ENCODE results near the gene PPP4R1.

Gene PPP4R1, protein sequence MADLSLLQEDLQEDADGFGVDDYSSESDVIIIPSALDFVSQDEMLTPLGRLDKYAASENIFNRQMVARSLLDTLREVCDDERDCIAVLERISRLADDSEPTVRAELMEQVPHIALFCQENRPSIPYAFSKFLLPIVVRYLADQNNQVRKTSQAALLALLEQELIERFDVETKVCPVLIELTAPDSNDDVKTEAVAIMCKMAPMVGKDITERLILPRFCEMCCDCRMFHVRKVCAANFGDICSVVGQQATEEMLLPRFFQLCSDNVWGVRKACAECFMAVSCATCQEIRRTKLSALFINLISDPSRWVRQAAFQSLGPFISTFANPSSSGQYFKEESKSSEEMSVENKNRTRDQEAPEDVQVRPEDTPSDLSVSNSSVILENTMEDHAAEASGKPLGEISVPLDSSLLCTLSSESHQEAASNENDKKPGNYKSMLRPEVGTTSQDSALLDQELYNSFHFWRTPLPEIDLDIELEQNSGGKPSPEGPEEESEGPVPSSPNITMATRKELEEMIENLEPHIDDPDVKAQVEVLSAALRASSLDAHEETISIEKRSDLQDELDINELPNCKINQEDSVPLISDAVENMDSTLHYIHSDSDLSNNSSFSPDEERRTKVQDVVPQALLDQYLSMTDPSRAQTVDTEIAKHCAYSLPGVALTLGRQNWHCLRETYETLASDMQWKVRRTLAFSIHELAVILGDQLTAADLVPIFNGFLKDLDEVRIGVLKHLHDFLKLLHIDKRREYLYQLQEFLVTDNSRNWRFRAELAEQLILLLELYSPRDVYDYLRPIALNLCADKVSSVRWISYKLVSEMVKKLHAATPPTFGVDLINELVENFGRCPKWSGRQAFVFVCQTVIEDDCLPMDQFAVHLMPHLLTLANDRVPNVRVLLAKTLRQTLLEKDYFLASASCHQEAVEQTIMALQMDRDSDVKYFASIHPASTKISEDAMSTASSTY

DNA sequence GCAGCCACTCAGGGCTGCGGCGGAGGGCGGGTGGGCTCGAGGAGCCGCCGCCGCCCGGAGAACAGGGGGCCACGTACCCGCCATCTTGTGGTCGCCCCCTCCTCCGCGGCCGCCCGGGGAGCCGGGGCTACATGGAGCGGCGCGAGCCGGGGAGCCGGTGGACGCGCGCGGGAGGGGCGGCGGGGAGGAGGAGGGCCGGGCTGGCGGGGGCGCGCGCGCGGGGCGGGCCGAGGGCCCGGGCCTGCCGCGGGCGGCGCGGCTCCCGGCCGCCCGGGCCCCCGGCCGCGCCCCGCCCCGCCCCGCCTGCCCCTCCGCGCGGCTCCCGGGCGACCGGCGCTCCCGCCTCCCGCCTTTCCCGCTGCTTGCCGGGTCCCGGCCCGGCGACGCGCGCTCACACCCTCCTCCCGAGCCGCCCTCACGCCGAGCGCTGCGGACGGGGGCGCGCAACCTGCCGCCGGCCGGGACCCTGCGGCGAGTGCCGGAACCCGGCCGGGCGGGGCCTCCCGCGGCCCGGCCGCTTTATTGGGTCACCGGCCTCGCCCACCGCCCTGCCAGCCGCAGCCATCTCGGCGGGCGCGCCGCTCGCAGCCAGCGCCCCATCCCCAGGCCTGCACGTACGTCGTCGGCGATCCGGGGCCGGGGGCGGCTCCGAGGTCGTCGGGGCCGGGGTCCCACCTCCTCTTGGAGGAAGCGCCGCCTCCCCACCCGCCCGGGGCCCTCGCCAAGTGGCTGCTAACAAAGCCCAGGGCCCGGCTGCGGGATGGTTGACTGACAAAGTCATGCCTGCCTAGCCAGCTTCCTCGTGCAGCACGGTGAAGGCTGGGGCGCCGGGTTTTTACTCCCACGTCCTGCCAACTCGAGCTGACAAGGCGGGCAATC lies at the start of gene PPP4R1:
PPP4R1 (minus strand) TSS at position 159 of the 879 bp plus-strand sequence; CDS start at position 84, 75 bp downstream.
- peak within 1 kb of the TSS; percentile 95 for H3K4me3 ChIP-seq
- DNase-seq (ENCODE audit: low spot score) = peak; percentile 86
- TF ChIP-seq, protein P1, sequence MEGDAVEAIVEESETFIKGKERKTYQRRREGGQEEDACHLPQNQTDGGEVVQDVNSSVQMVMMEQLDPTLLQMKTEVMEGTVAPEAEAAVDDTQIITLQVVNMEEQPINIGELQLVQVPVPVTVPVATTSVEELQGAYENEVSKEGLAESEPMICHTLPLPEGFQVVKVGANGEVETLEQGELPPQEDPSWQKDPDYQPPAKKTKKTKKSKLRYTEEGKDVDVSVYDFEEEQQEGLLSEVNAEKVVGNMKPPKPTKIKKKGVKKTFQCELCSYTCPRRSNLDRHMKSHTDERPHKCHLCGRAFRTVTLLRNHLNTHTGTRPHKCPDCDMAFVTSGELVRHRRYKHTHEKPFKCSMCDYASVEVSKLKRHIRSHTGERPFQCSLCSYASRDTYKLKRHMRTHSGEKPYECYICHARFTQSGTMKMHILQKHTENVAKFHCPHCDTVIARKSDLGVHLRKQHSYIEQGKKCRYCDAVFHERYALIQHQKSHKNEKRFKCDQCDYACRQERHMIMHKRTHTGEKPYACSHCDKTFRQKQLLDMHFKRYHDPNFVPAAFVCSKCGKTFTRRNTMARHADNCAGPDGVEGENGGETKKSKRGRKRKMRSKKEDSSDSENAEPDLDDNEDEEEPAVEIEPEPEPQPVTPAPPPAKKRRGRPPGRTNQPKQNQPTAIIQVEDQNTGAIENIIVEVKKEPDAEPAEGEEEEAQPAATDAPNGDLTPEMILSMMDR (IDR thresholded peaks at IDR 0.05) = no peak
- H3K27ac ChIP-seq = peak within 1 kb of the TSS; percentile 99

DNA sequence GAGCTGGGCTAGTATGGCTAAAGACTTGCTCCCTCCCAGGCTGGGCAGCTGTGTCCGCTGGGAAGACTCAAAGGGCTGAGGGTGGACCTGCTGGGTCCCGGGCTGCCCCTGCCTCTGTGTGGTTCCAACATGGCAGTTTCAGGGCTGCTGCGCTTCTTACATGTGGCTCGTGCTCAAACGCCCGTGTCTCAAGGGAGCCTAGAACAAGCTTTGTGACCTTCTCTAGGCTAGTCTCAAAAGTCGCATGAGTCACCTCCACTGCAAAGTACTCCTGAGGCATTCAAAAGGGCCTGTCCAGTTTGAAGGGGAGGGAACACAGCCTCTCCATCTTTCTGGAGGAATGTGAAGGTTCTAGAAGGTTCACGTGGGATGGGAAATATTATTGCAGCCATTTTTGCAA lies 49.0 kb upstream of the PPP4R1 start:
- Histone ChIP-seq H3K27ac (no peak overlapping the region), H3K4me3 (no peak overlapping the region)
- TF ChIP-seq, protein P1 (IDR thresholded peaks at IDR 0.05) = no peak
- no peak for DNase-seq (ENCODE audit: low spot score)

DNA sequence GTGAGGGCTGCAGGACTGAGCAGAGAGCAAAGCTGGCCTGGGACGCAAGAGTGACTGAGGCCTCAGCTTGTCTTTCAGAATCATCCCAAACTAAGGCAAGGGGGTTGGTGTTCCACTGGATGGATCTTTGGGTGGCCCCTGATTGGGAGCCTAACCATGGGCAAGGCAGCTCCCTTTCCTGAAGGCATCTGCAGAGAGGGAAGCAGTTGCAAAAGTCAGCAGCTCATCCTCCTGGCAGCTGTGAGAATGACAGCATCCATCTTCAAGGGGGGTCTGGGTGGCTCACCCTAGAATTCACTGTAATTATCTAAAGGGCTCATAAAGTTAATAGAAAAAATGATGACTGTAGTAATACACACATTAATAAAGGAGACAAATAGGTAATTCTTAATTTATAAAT lies 47.2 kb upstream of the PPP4R1 start:
- H3K4me3 ChIP-seq = no peak overlapping the region
- TF ChIP-seq, protein P1 (IDR thresholded peaks at IDR 0.05) = no peak
- DNase-seq (ENCODE audit: low spot score) = no peak
- H3K27ac ChIP-seq = no peak overlapping the region

DNA sequence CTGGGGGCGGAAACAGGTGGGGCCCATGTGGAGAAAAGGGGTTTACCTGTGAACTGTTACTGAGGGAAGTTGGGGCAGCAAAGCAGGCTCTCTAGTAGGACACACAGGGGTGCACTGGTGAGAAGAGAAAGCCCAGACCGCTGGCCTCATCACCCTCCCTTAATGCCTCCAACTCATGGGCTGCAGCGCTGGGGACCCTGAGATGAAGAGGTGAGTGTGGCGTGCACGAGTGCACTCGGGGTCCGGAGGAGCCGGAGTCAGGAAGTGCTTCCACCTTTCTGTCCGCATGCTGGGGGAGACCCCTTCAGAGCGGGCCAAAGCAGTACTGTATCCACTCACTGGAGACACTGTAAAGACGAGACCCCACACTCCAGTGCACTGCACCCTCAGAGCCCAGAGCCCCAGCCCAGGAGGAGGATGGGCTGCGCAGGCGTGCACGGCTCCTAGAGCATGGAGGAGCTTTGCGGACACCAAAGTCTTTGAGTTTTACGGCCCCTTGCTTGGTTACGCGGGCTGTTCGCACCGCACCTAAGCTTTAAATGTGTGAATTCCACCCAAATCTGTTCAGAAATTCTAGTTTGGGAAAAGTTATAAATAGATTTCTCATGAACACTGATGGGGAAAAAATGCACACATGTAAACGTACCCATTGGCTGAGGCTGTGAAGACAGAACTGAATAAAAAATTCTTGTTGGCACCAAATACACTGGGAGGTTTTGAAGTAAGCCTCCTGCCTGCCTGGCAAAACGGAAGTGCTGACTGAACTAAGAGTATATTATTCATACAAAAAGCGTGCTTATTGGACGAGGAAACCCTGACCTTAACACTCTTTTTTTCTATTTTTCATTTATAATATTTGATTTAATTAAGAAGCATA lies 45.4 kb upstream of the PPP4R1 start:
- H3K27ac ChIP-seq = no peak overlapping the region
- no peak overlapping the region for H3K4me3 ChIP-seq
- no peak for DNase-seq (ENCODE audit: low spot score)
- TF ChIP-seq, protein P1 (IDR thresholded peaks at IDR 0.05) = no peak

DNA sequence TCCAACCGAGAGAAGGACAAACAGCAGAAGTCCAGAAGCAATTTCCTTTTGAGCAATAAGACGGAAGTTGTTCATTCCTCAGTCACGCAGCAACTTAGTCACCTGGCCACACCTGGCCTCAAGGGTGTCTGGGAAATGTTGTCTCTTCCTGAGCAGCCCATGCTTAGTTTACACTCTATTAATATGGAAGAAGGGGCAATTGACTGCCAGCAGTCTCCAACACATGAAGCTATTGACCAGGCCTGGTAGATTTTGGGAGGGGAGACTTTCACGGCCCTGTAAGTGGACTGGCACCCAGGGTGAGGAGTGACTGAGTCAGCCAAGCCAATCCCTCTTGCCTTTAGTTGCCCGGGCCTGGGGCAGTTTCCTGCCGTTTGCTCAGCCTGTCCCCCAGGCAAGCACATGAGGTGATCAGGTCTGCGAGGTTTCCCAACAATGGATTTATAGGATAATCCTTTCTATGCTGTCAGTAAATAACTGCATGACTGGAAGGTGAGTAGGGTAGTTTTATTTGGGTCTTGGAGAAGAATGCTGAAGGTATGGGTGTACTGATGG lies 43.8 kb upstream of the PPP4R1 start:
- TF ChIP-seq, protein P1 (IDR thresholded peaks at IDR 0.05) = no peak
- Histone ChIP-seq H3K27ac (no peak overlapping the region), H3K4me3 (no peak overlapping the region)
- no peak for DNase-seq (ENCODE audit: low spot score)

All from coronary artery (tissue), 2 donors.